Measurements from ENCODE around the gene MRPS22. TPM values are rescaled to one million over a fixed set of nuclear protein-coding genes. Genes with fewer than 3 reads are reported as not detected.

MRPS22 gene
- total and polyA plus RNA-seq, 4 donors: 33.2 to 44.7 (median 40.2) TPM

DNA sequence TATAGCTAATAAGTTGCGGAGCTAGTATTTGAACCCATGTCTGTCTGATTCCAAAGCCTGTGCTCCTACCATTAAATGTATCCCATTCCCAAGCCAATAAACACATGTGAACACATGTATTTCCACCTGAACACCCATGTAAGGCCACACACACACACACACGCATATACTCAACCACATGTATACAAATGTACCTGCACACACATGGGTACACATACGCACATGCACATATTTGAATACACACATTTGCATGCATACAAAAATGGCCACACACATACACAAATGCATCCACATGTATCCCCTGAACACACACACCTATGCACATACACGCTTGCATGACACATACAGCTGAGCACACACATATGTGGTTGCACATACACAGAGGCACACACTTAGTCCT, 5.4 kb upstream of the MRPS22 start:
- DNase-seq: no peak
- WGBS, 2 donors: 86 to 89% methylated on average over 4 of the region's 4 CpGs
- Histone ChIP-seq H3K4me1 (ENCODE audit: control insufficient read depth in 5 of 5, insufficient read depth in 5 of 5, low read length in 5 of 5) (peaks cover 0 to 2% (median 0%) of the 10 kb centered on the region in 5 donors), H3K4me3 (no peak overlapping the region), H3K27ac (ENCODE audit: low read depth in 1 of 2, low read length in 1 of 2) (no peak overlapping the region), H3K9ac (ENCODE audit: insufficient read depth in 1 of 2, low read length in 2 of 2) (no peak overlapping the region), H3K9me3 (ENCODE audit: control insufficient read depth in 4 of 4, insufficient read depth in 3 of 4, low read length in 3 of 4) (no peaks in the 10 kb centered on the region), H3K36me3 (ENCODE audit: control insufficient read depth in 4 of 4, insufficient read depth in 4 of 4, low read length in 4 of 4) (no peaks in the 10 kb centered on the region), H3K27me3 (ENCODE audit: control insufficient read depth in 3 of 3, insufficient read depth in 3 of 3, low read length in 2 of 3) (peaks cover 0 to 35% (median 8%) of the 10 kb centered on the region in 3 donors)
- no peak for TF ChIP-seq CTCF (IDR thresholded peaks at IDR 0.05; ENCODE audit: control extremely low read depth, extremely low read depth)
- ATAC-seq (ENCODE audit: insufficient read depth, low FRiP score): no peak

GRCh38 chr3:139339219-139339906, 4.5 kb upstream of the MRPS22 start:
- Histone ChIP-seq H3K4me1 (ENCODE audit: control insufficient read depth in 5 of 5, insufficient read depth in 5 of 5, low read length in 5 of 5) (peaks cover 0 to 3% (median 0%) of the 10 kb centered on the region in 5 donors), H3K9me3 (ENCODE audit: control insufficient read depth in 4 of 4, insufficient read depth in 3 of 4, low read length in 3 of 4) (no peaks in the 10 kb centered on the region), H3K4me3 (no peak overlapping the region), H3K27me3 (ENCODE audit: control insufficient read depth in 3 of 3, insufficient read depth in 3 of 3, low read length in 2 of 3) (peaks cover 0 to 35% (median 8%) of the 10 kb centered on the region in 3 donors), H3K27ac (ENCODE audit: low read depth in 1 of 2, low read length in 1 of 2) (no peak overlapping the region), H3K9ac (ENCODE audit: insufficient read depth in 1 of 2, low read length in 2 of 2) (no peak overlapping the region), H3K36me3 (ENCODE audit: control insufficient read depth in 4 of 4, insufficient read depth in 4 of 4, low read length in 4 of 4) (peaks cover 0 to 3% (median 0%) of the 10 kb centered on the region in 4 donors)
- ATAC-seq (ENCODE audit: insufficient read depth, low FRiP score) (no peak), DNase-seq (no peak)
- 51 to 62% methylated on average over 4 of the region's 4 CpGs for WGBS, 2 donors
- no peak for TF ChIP-seq CTCF (IDR thresholded peaks at IDR 0.05; ENCODE audit: control extremely low read depth, extremely low read depth)

DNA sequence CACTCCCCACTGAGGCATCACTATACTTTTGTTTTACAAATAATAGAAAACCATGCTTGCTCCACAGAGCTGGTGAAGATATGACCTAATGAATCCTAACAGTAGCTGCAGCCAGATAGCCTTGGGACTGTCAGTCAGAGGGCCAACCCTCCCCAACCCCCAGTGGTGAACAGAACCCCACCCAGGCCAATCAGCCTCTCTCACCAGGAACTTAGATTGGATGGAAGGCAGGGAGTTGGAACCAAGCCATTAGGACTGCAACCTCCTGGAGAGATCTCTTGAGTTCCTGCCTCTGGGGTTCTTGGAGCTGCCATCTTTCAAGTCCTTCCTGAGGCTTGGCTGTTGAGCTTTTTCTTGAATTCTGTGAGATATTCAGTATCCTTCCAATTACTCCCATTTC, 3.0 kb upstream of the MRPS22 start:
- no peak for ATAC-seq (ENCODE audit: insufficient read depth, low FRiP score)
- Histone ChIP-seq H3K36me3 (ENCODE audit: control insufficient read depth in 4 of 4, insufficient read depth in 4 of 4, low read length in 4 of 4) (peaks cover 0 to 3% (median 0%) of the 10 kb centered on the region in 4 donors), H3K9ac (ENCODE audit: insufficient read depth in 1 of 2, low read length in 2 of 2) (no peak overlapping the region), H3K27ac (ENCODE audit: low read depth in 1 of 2, low read length in 1 of 2) (no peak overlapping the region), H3K9me3 (ENCODE audit: control insufficient read depth in 4 of 4, insufficient read depth in 3 of 4, low read length in 3 of 4) (no peaks in the 10 kb centered on the region), H3K4me3 (no peak overlapping the region), H3K27me3 (ENCODE audit: control insufficient read depth in 3 of 3, insufficient read depth in 3 of 3, low read length in 2 of 3) (peaks cover 0 to 35% (median 8%) of the 10 kb centered on the region in 3 donors), H3K4me1 (ENCODE audit: control insufficient read depth in 5 of 5, insufficient read depth in 5 of 5, low read length in 5 of 5) (peaks cover 4 to 11% (median 9%) of the 10 kb centered on the region in 5 donors)
- TF ChIP-seq CTCF (IDR thresholded peaks at IDR 0.05; ENCODE audit: control extremely low read depth, extremely low read depth): no peak
- no peak for DNase-seq

GRCh38 chr3:139342054-139342453, 1.8 kb upstream of the MRPS22 start:
- peaks cover 4 to 11% (median 9%) of the 10 kb centered on the region in 5 donors for H3K4me1 ChIP-seq (ENCODE audit: control insufficient read depth in 5 of 5, insufficient read depth in 5 of 5, low read length in 5 of 5)
- no peak overlapping the region for H3K9ac ChIP-seq (ENCODE audit: insufficient read depth in 1 of 2, low read length in 2 of 2)
- TF ChIP-seq CTCF (IDR thresholded peaks at IDR 0.05; ENCODE audit: control extremely low read depth, extremely low read depth): no peak
- peaks cover 1 to 6% (median 4%) of the 10 kb centered on the region in 4 donors for H3K36me3 ChIP-seq (ENCODE audit: control insufficient read depth in 4 of 4, insufficient read depth in 4 of 4, low read length in 4 of 4)
- ATAC-seq (ENCODE audit: insufficient read depth, low FRiP score) (no peak), DNase-seq (no peak)
- no peaks in the 10 kb centered on the region for H3K9me3 ChIP-seq (ENCODE audit: control insufficient read depth in 4 of 4, insufficient read depth in 3 of 4, low read length in 3 of 4)
- peaks cover 0 to 35% (median 8%) of the 10 kb centered on the region in 3 donors for H3K27me3 ChIP-seq (ENCODE audit: control insufficient read depth in 3 of 3, insufficient read depth in 3 of 3, low read length in 2 of 3)
- H3K4me3 ChIP-seq: no peak overlapping the region
- H3K27ac ChIP-seq (ENCODE audit: low read depth in 1 of 2, low read length in 1 of 2): no peak overlapping the region
